GM23338 (cell line): ENCODE results near the gene PKP3.

Experiments used
- CREB1 ChIP-seq: fragments of 250-450 bp; sonication (Bioruptor Pico); IDR thresholded peaks from 2 replicates; pipeline ENCODE4 v1.5.0; 2020; ENCODE audit warnings: low read depth, mild to moderate bottlenecking, moderate library complexity
- EZH2 ChIP-seq: fragments of 200-600 bp; sonication (generic); IDR thresholded peaks from one replicate; pipeline ENCODE4 v1.8.0; 2017; ENCODE audit warnings: antibody characterized with exemption, mild to moderate bottlenecking, low read depth; ENCODE audit not compliant: unreplicated experiment
- EZH2phosphoT487 ChIP-seq: fragments of 200-600 bp; sonication (generic); IDR thresholded peaks from one replicate; pipeline ENCODE4 v1.8.1; 2018; ENCODE audit warnings: antibody characterized with exemption; ENCODE audit not compliant: unreplicated experiment
- JUNB ChIP-seq: IDR thresholded peaks from one replicate; pipeline ENCODE4 v1.6.1; 2016; ENCODE audit warnings: antibody characterized with exemption; ENCODE audit not compliant: unreplicated experiment
- NANOG ChIP-seq: IDR thresholded peaks from 2 replicates; pipeline ENCODE4 v1.6.1; 2016; ENCODE audit warnings: antibody characterized with exemption, borderline replicate concordance
- POLR2AphosphoS5 ChIP-seq: IDR thresholded peaks from 2 replicates; pipeline ENCODE4 v1.6.1; 2016; ENCODE audit warnings: antibody characterized with exemption, low read depth
- ZNF114 ChIP-seq: fragments of 250-450 bp; sonication (Bioruptor Pico); IDR thresholded peaks from 2 replicates; pipeline ENCODE4 v1.5.0; 2020; ENCODE audit warnings: mild to moderate bottlenecking, moderate library complexity
- ZNF331 ChIP-seq: fragments of 250-450 bp; sonication (Bioruptor Pico); IDR thresholded peaks from 2 replicates; pipeline ENCODE4 v1.5.0; 2020; ENCODE audit warnings: low read depth, mild to moderate bottlenecking, moderate library complexity
- TF ChIP-seq, protein P1 (sequence below), 2 experiments: fragments of 200-600 bp in 1 of 2; sonication (generic) in 1 of 2; conservative IDR thresholded peaks; 2 replicates each; pipeline versions ENCODE4 v1.5.1 to v1.6.1; 2016 to 2017; ENCODE audit warnings: antibody characterized with exemption in 2 of 2, low read depth in 2 of 2, mild to moderate bottlenecking in 2 of 2, moderate library complexity in 1 of 2
- TF ChIP-seq, protein P2 (sequence below): IDR thresholded peaks from 2 replicates; pipeline ENCODE4 v1.6.1; 2016; ENCODE audit warnings: antibody characterized with exemption
- TF ChIP-seq, protein P3 (sequence below): IDR thresholded peaks from one replicate; pipeline ENCODE4 v1.6.1; 2018; ENCODE audit warnings: antibody characterized with exemption; ENCODE audit not compliant: unreplicated experiment

DNA sequence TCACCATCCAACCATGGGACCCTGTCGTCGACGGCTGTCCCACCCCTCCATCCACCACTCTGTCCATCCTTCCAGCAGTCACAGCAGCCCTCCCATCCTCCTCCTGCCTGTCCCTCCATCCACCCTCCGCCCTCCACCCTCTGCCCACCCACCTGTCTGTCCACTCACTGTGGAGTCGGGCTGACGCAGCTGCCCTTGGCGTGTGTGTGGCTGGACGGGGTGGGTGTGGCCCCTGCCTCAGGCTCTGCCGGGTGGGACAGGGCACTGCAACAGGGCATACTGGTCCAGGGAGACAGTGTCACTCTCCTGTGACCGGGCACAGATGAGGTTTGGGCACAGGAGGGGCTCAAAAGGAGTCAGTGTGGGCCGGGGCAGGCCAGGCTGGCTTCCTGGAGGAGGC lies 1.9 kb downstream of the PKP3 start:
- TF ChIP-seq EZH2phosphoT487: no peak
- TF ChIP-seq, protein P1, sequence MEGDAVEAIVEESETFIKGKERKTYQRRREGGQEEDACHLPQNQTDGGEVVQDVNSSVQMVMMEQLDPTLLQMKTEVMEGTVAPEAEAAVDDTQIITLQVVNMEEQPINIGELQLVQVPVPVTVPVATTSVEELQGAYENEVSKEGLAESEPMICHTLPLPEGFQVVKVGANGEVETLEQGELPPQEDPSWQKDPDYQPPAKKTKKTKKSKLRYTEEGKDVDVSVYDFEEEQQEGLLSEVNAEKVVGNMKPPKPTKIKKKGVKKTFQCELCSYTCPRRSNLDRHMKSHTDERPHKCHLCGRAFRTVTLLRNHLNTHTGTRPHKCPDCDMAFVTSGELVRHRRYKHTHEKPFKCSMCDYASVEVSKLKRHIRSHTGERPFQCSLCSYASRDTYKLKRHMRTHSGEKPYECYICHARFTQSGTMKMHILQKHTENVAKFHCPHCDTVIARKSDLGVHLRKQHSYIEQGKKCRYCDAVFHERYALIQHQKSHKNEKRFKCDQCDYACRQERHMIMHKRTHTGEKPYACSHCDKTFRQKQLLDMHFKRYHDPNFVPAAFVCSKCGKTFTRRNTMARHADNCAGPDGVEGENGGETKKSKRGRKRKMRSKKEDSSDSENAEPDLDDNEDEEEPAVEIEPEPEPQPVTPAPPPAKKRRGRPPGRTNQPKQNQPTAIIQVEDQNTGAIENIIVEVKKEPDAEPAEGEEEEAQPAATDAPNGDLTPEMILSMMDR (conservative IDR thresholded peaks at IDR 0.05; ENCODE audit: low read depth in 2 of 2): no peak
- TF ChIP-seq, protein P2, sequence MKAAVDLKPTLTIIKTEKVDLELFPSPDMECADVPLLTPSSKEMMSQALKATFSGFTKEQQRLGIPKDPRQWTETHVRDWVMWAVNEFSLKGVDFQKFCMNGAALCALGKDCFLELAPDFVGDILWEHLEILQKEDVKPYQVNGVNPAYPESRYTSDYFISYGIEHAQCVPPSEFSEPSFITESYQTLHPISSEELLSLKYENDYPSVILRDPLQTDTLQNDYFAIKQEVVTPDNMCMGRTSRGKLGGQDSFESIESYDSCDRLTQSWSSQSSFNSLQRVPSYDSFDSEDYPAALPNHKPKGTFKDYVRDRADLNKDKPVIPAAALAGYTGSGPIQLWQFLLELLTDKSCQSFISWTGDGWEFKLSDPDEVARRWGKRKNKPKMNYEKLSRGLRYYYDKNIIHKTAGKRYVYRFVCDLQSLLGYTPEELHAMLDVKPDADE: no peak
- no peak for TF ChIP-seq POLR2AphosphoS5
- TF ChIP-seq, protein P3, sequence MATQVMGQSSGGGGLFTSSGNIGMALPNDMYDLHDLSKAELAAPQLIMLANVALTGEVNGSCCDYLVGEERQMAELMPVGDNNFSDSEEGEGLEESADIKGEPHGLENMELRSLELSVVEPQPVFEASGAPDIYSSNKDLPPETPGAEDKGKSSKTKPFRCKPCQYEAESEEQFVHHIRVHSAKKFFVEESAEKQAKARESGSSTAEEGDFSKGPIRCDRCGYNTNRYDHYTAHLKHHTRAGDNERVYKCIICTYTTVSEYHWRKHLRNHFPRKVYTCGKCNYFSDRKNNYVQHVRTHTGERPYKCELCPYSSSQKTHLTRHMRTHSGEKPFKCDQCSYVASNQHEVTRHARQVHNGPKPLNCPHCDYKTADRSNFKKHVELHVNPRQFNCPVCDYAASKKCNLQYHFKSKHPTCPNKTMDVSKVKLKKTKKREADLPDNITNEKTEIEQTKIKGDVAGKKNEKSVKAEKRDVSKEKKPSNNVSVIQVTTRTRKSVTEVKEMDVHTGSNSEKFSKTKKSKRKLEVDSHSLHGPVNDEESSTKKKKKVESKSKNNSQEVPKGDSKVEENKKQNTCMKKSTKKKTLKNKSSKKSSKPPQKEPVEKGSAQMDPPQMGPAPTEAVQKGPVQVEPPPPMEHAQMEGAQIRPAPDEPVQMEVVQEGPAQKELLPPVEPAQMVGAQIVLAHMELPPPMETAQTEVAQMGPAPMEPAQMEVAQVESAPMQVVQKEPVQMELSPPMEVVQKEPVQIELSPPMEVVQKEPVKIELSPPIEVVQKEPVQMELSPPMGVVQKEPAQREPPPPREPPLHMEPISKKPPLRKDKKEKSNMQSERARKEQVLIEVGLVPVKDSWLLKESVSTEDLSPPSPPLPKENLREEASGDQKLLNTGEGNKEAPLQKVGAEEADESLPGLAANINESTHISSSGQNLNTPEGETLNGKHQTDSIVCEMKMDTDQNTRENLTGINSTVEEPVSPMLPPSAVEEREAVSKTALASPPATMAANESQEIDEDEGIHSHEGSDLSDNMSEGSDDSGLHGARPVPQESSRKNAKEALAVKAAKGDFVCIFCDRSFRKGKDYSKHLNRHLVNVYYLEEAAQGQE: no peak
- no peak for TF ChIP-seq CREB1
- TF ChIP-seq EZH2: no peak
- TF ChIP-seq NANOG: no peak
- TF ChIP-seq ZNF114 (CRISPR knock-in tag): no peak
- TF ChIP-seq JUNB: no peak
- no peak for TF ChIP-seq ZNF331
